Small intestine (tissue), 7 donors: ENCODE results near the gene REXO4. TPM values are rescaled to one million over a fixed set of nuclear protein-coding genes. Genes with fewer than 3 reads are reported as not detected.

Experiments used
- DNase-seq, 2 donors: peaks; one replicate each; pipeline versions ENCODE4 v3.0.0 to v3.0.0-alpha.2; 2013
- FAIRE-seq: peaks from 2 replicates; lab custom pipeline; 2012; peaks lifted over from hg19 to GRCh38; lab: Jason Lieb, UNC
- H3K27ac ChIP-seq, 3 donors: one replicate each; pipeline ENCODE4 v1.5.1; 2013; ENCODE audit warnings: low read length in 2 of 3, mild to moderate bottlenecking in 2 of 3, control low read depth in 1 of 3, inconsistent platforms in 1 of 3, low read depth in 1 of 3, moderate library complexity in 1 of 3
- H3K27me3 ChIP-seq, 3 donors: one replicate each; pipeline ENCODE4 v1.6.1; 2013; ENCODE audit warnings: low read length in 3 of 3, inconsistent platforms in 1 of 3; ENCODE audit not compliant: control insufficient read depth in 3 of 3, insufficient read depth in 3 of 3
- H3K36me3 ChIP-seq, 3 donors: one replicate each; pipeline ENCODE4 v1.6.1; 2013; ENCODE audit warnings: low read length in 3 of 3, inconsistent platforms in 1 of 3, low read depth in 1 of 3, mild to moderate bottlenecking in 1 of 3, moderate library complexity in 1 of 3; ENCODE audit not compliant: control insufficient read depth in 3 of 3, insufficient read depth in 2 of 3
- H3K4me1 ChIP-seq, 3 donors: one replicate each; pipeline ENCODE4 v1.6.1; 2013; ENCODE audit warnings: low read length in 2 of 3, inconsistent platforms in 1 of 3, low read depth in 1 of 3, mild to moderate bottlenecking in 1 of 3, moderate library complexity in 1 of 3; ENCODE audit not compliant: control insufficient read depth in 3 of 3, insufficient read depth in 2 of 3
- H3K4me3 ChIP-seq, 3 donors: one replicate each; pipeline ENCODE4 v1.5.1; 2013; ENCODE audit warnings: low read length in 3 of 3, control low read depth in 1 of 3, inconsistent platforms in 1 of 3, low read depth in 1 of 3, mild to moderate bottlenecking in 1 of 3, moderate library complexity in 1 of 3
- H3K9me3 ChIP-seq, 2 donors: one replicate each; pipeline ENCODE4 v1.6.1; 2013; ENCODE audit warnings: low read depth in 1 of 2, low read length in 1 of 2; ENCODE audit not compliant: control insufficient read depth in 2 of 2, insufficient read depth in 1 of 2
- WGBS, 3 donors: extraction: QIAGEN DNeasy Blood & Tissue Kit; methylation state at CpG; one replicate each; pipeline ENCODE4 v1.1.7; 2013; 5-methylcytosine and 5-hydroxymethylcytosine counted together
- polyA plus RNA-seq, 4 donors: library from polyadenylated mRNA; stranded (reverse) in 3 of 4; unstranded in 1 of 4; fragments of 200-250 nt in 3 of 4; fragments of 120-200 nt in 1 of 4; gene quantifications; one replicate each; pipeline versions ENCODE4 v1.2.1 to v1.2.3, GENCODE V29; 2013
- donor health status: healthy with polysubstance abuse.
- donor health status: control.
- donor health status: control.
- donor health status: Bipolar disorder and iron deficiency.
- donor health status: healthy.

REXO4 gene
- polyA plus RNA-seq, 4 donors = 18.9 to 25.7 (median 21.5) TPM

DNA sequence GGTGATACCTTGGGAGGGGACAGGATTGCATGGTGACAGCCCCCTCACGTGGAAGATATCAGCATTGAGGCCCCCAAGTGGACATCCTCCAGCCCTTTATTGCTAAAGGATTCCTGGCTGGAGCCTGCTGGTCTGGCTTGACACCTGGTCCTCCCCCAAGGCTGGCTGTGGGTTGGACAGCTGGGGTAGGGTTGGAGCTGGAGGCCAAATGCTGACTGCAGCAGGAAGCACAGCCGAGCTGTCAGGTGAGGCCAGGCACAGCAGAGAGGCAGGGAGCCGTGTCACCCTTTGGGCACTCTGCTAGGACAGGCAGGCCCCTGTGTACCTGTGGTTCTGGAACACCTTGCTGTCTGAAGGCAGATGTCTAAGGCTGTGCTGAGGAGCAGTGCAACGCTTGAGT, 44.2 kb upstream of the REXO4 start:
- H3K27ac ChIP-seq = no peak overlapping the region
- DNase-seq (no peak), FAIRE-seq (no peak)

DNA sequence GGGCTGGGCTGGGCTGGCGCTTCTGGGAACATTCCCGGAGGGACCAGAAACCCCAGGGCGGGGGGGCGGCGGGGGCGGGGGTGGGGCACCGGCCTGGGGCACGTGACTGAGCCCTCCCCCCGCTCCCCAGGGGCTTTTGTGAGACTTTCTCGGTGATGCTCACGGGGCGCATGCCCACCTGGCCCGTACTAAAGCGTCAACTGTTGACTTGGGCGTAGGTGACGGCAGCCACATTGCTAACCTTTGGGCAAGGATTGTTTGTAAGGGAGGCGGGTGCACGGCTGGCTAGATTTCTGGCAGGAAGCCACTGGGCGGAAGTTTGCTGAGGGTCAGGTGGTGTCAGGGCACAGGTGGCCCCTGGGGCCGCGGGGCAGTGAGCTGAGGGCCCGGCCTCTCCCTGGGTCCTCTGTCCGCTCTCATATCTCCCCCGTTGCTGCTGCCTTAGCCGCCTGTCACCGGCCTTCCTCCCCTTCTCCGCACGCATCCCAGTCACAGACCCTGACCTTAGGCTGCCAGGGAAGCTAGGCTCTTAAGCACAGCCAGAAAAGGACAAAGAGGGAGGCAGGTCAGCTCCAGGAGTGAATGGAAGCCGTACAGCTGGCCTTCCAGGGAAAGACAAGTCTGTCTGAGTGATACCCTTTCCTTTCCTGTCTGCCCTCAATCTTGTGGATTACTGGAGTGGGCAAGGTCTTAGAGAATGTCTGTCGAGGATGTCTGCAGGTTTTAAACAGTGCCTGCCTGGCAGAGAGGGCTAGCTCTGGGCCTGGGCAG, 42.8 kb upstream of the REXO4 start:
- no peaks in the 10 kb centered on the region for H3K27me3 ChIP-seq
- no peaks in the 10 kb centered on the region for H3K9me3 ChIP-seq
- peak overlapping the region; percentile 91 to 99 (median 94) for H3K27ac ChIP-seq
- DNase-seq (peak; percentile 88 to 92), FAIRE-seq (no peak)
- WGBS, 3 donors = 2 to 13% (median 8%) methylated on average over 22 to 30 of the region's 30 CpGs
- H3K36me3 ChIP-seq = peaks cover 0 to 48% (median 0%) of the 10 kb centered on the region in 3 donors
- peaks cover 0 to 18% (median 0%) of the 10 kb centered on the region in 3 donors for H3K4me1 ChIP-seq
- H3K4me3 ChIP-seq = peak overlapping the region; percentile 57 to 83 (median 78)

More for the DNA sequence above, 44.2 kb upstream of the REXO4 start:
- Histone ChIP-seq H3K36me3 (peaks cover 0 to 45% (median 0%) of the 10 kb centered on the region in 3 donors), H3K4me3 (no peak overlapping the region), H3K4me1 (peaks cover 0 to 18% (median 0%) of the 10 kb centered on the region in 3 donors), H3K27me3 (no peaks in the 10 kb centered on the region), H3K9me3 (no peaks in the 10 kb centered on the region)
- WGBS, 3 donors = 62 to 71% (median 69%) methylated on average over 4 of the region's 4 CpGs

GRCh38 chr9:133459476-133460404, 41.9 kb upstream of the REXO4 start, which contains the start of gene CACFD1:
CACFD1 (plus strand) TSS chr9:133459978; CDS start chr9:133460067, 89 bp downstream.
- WGBS, 3 donors = 0 to 1% (median 0%) methylated on average over 61 to 86 of the region's 86 CpGs
- DNase-seq (peak; percentile 96 to 98), FAIRE-seq (no peak)
- peaks cover 0 to 18% (median 0%) of the 10 kb centered on the region in 3 donors for H3K4me1 ChIP-seq
- H3K36me3 ChIP-seq = peaks cover 0 to 44% (median 0%) of the 10 kb centered on the region in 3 donors
- H3K4me3 ChIP-seq = peak within 1 kb of the TSS; percentile 57 to 83 (median 78)
- peak within 1 kb of the TSS; percentile 91 to 99 (median 94) for H3K27ac ChIP-seq
- no peaks in the 10 kb centered on the region for H3K27me3 ChIP-seq
- no peaks in the 10 kb centered on the region for H3K9me3 ChIP-seq

- Histone ChIP-seq H3K36me3 (peaks cover 0 to 34% (median 0%) of the 10 kb centered on the region in 3 donors), H3K4me3 (peak overlapping the region in 1 of 3 donors; percentile 83), H3K27me3 (no peaks in the 10 kb centered on the region), H3K9me3 (no peaks in the 10 kb centered on the region), H3K4me1 (peaks cover 0 to 18% (median 0%) of the 10 kb centered on the region in 3 donors), H3K27ac (peak overlapping the region in 1 of 3 donors; percentile 7)
- FAIRE-seq (no peak), DNase-seq (no peak)
- WGBS, 3 donors = 54 to 78% (median 62%) methylated on average over 16 of the region's 16 CpGs
Measured at GRCh38 chr9:133458643-133459312, 41.0 kb upstream of the REXO4 start.

GRCh38 chr9:133457748-133458147, 39.9 kb upstream of the REXO4 start:
- peaks cover 0 to 18% (median 0%) of the 10 kb centered on the region in 3 donors for H3K4me1 ChIP-seq
- peaks cover 0 to 24% (median 0%) of the 10 kb centered on the region in 3 donors for H3K36me3 ChIP-seq
- DNase-seq (no peak), FAIRE-seq (no peak)
- H3K4me3 ChIP-seq = no peak overlapping the region
- H3K9me3 ChIP-seq = no peaks in the 10 kb centered on the region
- 93 to 98% (median 96%) methylated on average over 11 of the region's 11 CpGs for WGBS, 3 donors
- no peaks in the 10 kb centered on the region for H3K27me3 ChIP-seq
- no peak overlapping the region for H3K27ac ChIP-seq

GRCh38 chr9:133457233-133457632, 39.4 kb upstream of the REXO4 start:
- Histone ChIP-seq H3K9me3 (no peaks in the 10 kb centered on the region), H3K4me1 (peaks cover 0 to 18% (median 0%) of the 10 kb centered on the region in 3 donors), H3K4me3 (no peak overlapping the region), H3K27ac (no peak overlapping the region), H3K27me3 (no peaks in the 10 kb centered on the region), H3K36me3 (peaks cover 0 to 19% (median 0%) of the 10 kb centered on the region in 3 donors)
- FAIRE-seq (no peak), DNase-seq (no peak)
- 73 to 86% (median 74%) methylated on average over 13 of the region's 13 CpGs for WGBS, 3 donors

DNA sequence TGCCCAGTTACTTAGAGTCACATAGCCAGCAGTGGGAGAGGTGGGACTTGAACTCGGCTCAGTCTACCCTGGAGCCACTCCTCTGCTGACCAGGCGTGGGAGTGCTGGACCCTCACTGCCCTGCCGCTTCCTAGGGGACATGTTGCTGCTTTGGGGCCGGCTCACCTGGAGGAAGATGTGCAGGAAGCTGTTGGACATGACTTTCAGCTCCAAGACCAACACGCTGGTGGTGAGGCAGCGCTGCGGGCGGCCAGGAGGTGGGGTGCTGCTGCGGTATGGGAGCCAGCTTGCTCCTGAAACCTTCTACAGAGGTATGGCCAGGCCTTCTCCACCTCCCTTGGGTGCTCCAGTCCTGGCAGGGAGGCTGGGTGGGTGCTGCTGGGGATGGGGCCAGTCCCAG, 38.6 kb upstream of the REXO4 start:
- H3K9me3 ChIP-seq = no peaks in the 10 kb centered on the region
- 90 to 95% (median 91%) methylated on average over 9 of the region's 9 CpGs for WGBS, 3 donors
- no peak for DNase-seq
- FAIRE-seq = no peak
- H3K4me1 ChIP-seq = peaks cover 0 to 13% (median 0%) of the 10 kb centered on the region in 3 donors
- H3K27me3 ChIP-seq = no peaks in the 10 kb centered on the region
- no peak overlapping the region for H3K27ac ChIP-seq
- peaks cover 0 to 15% (median 0%) of the 10 kb centered on the region in 3 donors for H3K36me3 ChIP-seq
- no peak overlapping the region for H3K4me3 ChIP-seq
